ENCODE results near the gene TMC8. TPM values are rescaled to one million over a fixed set of nuclear protein-coding genes. Genes with fewer than 3 reads are reported as not detected.

TMC8 gene
- total RNA-seq, 1 donor from 2014 or later = 1.2 TPM

DNA sequence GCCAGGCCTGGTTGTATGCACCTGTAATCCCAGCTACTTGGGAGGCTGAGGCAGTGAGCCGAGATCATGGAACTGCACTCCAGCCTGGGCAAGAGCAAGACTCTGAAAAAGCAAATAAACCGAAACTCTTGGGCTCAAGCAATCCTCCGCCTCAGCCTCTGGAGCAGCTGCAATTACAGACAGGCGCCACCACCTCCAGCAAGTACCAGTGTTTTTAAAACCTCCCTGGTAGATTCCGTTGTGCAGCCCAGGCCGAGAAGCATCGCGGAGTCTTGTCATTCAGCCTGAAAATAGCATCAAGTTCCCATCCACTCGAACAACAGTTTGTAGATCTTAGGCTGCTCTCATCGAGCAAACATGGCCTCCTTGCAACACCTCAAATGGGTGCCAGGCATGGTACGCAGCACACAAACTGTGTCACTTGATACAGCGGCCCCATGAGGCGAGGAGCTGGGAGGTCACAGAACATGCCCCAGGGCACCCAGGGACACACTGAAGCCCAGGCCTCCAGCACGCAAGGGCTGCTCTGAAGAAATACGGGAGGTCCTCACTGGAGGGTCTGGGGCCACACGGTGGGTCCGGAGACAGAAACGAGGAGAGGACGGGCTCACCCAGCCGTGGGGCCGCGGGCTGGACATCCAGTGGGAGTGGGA is 20.1 kb upstream of the TMC8 start:
- TF ChIP-seq, protein P1, sequence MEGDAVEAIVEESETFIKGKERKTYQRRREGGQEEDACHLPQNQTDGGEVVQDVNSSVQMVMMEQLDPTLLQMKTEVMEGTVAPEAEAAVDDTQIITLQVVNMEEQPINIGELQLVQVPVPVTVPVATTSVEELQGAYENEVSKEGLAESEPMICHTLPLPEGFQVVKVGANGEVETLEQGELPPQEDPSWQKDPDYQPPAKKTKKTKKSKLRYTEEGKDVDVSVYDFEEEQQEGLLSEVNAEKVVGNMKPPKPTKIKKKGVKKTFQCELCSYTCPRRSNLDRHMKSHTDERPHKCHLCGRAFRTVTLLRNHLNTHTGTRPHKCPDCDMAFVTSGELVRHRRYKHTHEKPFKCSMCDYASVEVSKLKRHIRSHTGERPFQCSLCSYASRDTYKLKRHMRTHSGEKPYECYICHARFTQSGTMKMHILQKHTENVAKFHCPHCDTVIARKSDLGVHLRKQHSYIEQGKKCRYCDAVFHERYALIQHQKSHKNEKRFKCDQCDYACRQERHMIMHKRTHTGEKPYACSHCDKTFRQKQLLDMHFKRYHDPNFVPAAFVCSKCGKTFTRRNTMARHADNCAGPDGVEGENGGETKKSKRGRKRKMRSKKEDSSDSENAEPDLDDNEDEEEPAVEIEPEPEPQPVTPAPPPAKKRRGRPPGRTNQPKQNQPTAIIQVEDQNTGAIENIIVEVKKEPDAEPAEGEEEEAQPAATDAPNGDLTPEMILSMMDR (IDR thresholded peaks at IDR 0.05; ENCODE audit: unreplicated experiment) = no peak
- H3K4me3 Mint-ChIP-seq = no peak overlapping the region
- H3K36me3 Mint-ChIP-seq = peaks cover 10% of the 10 kb centered on the region
- no peaks in the 10 kb centered on the region for H3K4me1 Mint-ChIP-seq
- DNase-seq (ENCODE audit: low spot score in 2 of 2, unreplicated experiment in 2 of 2) = no peak
- H3K27ac Mint-ChIP-seq = no peak overlapping the region
- H3K27me3 Mint-ChIP-seq (ENCODE audit: low read depth) = no peaks in the 10 kb centered on the region
- H3K9me3 Mint-ChIP-seq = no peaks in the 10 kb centered on the region

DNA sequence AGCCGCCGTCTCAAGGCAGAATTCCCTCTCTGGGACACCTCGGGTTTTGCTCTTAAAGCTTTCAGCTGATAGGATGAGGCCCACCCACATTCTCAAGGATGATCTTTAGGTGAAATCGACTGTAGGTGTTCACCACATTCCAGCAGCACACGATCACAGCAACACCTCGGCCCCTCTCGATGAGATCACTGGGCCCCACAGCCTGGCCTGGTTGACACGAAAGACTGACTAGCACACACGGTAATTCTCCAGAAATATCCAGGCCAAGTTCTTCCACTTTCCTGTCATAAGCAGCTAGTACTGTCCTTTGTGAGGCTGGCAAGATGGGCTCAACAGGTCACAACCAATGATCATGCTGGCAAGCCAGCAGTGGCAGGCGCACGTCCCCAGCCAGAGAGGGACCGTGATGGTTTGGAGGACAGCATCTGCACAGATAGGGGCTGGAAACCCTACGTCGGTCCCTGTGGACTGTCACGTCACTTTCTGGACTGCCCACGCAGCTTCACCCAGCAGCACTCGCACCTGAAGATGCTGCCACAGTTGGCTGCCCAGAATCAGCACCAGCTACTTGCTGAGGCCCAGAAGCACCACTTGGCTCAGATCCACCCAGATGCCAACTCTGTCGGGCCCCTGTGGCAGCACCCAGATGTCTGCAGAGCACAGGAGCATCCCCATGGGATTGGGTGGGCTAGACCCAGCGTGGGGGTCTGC is 19.4 kb upstream of the TMC8 start:
- Mint-ChIP-seq H3K27ac (no peak overlapping the region), H3K9me3 (no peaks in the 10 kb centered on the region), H3K27me3 (ENCODE audit: low read depth) (no peaks in the 10 kb centered on the region)

DNA sequence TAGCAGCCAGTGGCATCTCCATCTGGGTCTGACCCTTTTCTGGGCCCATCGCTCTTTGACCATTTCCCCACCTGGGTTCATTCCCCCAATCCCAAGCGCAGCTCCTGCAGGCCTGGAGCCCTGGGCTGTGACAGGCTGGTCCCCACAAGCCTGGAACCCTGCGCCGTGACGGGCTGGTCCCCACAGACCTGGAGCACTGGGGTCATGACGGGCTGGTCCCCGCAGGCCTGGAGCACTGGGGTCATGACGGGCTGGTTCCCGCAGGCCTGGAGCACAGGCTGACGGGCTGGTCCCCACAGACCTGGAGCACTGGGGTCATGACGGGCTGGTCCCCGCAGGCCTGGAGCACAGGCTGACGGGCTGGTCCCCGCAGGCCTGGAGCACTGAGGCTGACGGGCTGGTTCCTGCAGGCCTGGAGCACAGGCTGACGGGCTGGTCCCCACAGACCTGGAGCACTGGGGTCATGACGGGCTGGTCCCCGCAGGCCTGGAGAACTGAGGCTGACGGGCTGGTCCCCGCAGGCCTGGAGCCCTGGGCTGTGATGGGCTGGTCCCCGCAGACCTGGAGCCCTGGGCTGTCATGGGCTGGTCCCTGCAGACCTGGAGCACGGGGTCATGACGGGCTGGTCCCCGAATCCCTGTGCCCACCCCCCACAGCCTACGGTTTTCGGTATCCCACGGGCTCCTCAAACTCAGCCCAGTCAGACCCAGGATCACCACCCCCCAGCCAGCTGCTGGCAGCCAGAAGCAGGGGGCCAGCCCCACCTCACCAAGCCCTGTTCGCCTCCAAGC is 18.6 kb upstream of the TMC8 start:
- H3K4me1 Mint-ChIP-seq = no peaks in the 10 kb centered on the region
- no peak for DNase-seq (ENCODE audit: low spot score in 2 of 2, unreplicated experiment in 2 of 2)
- no peaks in the 10 kb centered on the region for H3K27me3 Mint-ChIP-seq (ENCODE audit: low read depth)
- peaks cover 10% of the 10 kb centered on the region for H3K36me3 Mint-ChIP-seq
- no peak overlapping the region for H3K4me3 Mint-ChIP-seq
- no peaks in the 10 kb centered on the region for H3K9me3 Mint-ChIP-seq
- no peak overlapping the region for H3K27ac Mint-ChIP-seq
- TF ChIP-seq, protein P1 (IDR thresholded peaks at IDR 0.05; ENCODE audit: unreplicated experiment) = no peak

More for the DNA sequence above, 19.4 kb upstream of the TMC8 start:
- Mint-ChIP-seq H3K4me1 (no peaks in the 10 kb centered on the region), H3K36me3 (peaks cover 10% of the 10 kb centered on the region), H3K4me3 (no peak overlapping the region)
- no peak for DNase-seq (ENCODE audit: low spot score in 2 of 2, unreplicated experiment in 2 of 2)
- TF ChIP-seq, protein P1 (IDR thresholded peaks at IDR 0.05; ENCODE audit: unreplicated experiment) = no peak

DNA sequence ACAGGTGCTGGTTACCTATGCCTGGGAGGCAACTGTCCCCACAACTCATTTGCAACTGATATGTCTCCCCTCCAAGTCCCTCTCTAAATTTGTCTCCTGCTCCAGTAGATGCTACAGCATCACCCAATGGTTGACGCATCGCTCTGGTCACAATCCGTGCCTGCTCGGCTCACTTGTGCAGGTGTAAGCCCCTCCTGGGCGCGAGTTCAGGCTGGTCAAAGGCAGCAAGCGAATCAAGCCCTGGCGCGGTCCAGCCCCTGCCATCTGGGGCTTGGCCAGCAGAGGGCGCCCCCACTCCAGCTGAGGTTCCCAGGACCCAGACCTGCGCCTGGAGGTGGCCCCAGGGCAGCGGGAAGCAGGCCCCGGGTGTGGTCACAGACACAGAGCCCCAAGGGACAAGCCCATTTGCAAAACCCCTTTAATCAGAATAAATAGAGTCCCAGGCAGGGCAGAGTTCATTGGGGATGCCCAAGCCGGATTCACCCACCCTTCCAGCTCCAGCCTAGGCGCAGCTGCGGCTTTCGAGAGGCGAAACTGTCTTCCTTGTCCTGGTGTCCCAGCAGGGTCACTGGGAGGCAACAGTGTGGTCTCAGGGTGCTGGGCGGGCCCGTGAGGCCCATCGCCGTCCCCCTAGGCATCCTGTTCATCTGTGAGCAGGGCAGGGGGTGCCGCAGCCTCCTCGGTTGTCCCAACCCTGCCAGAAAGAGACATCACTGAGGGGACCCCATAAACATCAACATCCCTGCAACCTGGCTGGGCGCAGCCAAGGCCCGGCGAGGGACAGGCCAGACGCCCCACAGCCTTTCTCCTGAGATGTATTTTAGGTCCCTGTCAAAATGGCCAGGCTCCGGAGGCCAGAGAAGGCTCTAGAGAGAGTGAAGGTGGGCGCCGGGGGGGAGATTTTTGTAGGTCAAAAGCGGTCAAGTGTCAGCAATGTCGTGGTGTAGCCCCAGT is 17.8 kb upstream of the TMC8 start:
- DNase-seq (ENCODE audit: low spot score in 2 of 2, unreplicated experiment in 2 of 2) = peak; percentile 65 to 87
- H3K4me1 Mint-ChIP-seq = no peaks in the 10 kb centered on the region
- H3K9me3 Mint-ChIP-seq = no peaks in the 10 kb centered on the region
- no peak overlapping the region for H3K4me3 Mint-ChIP-seq
- no peak overlapping the region for H3K27ac Mint-ChIP-seq
- peaks cover 10% of the 10 kb centered on the region for H3K36me3 Mint-ChIP-seq
- TF ChIP-seq, protein P1 (IDR thresholded peaks at IDR 0.05; ENCODE audit: unreplicated experiment) = peak; percentile 99
- H3K27me3 Mint-ChIP-seq (ENCODE audit: low read depth) = no peaks in the 10 kb centered on the region
